Neural progenitor cell (in vitro differentiated cells): ENCODE results near the gene RASA4B.
"Not testable (repeated sequence)": the region's sequence is repeated elsewhere in the genome, so short reads cannot be mapped to it uniquely, and the experiment has no call there.

Source experiments
- CTCF ChIP-seq: fragments of 200-600 bp; sonication (generic); IDR thresholded peaks from 2 replicates; pipeline ENCODE4 v1.5.1; 2017; ENCODE audit warnings: antibody characterized with exemption, mild to moderate bottlenecking
- EZH2phosphoT487 ChIP-seq: fragments of 200-600 bp; sonication (generic); IDR thresholded peaks from 2 replicates; pipeline ENCODE4 v1.6.1; 2017; ENCODE audit warnings: antibody characterized with exemption

DNA sequence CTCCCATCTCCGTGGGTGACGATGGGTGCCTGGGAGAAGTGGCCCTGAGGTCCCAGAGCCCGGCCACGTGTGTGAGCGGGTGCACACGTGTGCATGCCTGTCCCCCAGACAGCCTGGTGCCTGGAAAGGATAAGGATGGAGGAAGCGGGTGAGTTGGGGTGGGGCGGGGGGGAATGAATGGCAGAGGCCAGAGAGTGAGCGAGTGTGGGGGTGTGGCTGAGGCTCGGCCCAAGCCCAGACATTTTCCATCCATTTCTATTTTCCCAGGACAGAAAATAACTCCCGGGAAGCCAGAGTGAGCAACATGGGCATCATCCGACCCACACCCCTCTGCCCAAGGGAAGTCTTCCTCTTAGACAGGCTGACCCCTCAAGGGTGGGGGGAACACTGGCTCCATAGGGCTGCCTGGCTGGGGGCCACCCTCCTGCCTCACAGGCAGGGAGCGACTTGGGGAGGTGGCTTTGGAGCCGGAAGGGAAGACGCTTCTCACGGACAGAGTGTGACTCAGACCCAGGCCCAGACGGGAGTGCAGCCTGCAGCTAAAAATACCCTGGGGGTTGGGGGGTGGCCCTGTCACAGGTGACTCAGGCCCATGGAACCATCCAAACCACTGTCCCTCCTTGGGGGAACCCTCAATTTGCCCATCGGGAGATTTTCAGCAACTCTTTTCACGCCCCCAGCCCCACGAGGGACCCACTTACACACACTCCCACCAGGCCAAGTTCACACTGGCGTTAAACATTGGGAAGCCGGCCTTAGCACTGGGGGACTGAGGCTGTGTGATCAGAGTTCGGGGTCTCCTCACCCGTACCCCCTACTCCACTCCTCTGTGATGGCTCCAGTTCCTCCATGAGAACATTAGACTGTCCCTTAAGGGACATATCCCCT is 12.0 kb downstream of the RASA4B start:
- TF ChIP-seq CTCF, EZH2phosphoT487: not testable (repeated sequence)
